Fibroblast of lung (primary cell): Measurements from ENCODE around the gene TBC1D10B.
"Not testable (repeated sequence)": the region's sequence is repeated elsewhere in the genome, so short reads cannot be mapped to it uniquely, and the experiment has no call there.

ENCODE experiments used
- CTCF ChIP-seq, 2 donors: IDR thresholded peaks in 1 of 2; conservative IDR thresholded peaks in 1 of 2; 1 replicate in 1 of 2; 2 replicates in 1 of 2; pipeline ENCODE4 v1.5.1; 2011 to 2012; ENCODE audit warnings: low read length in 2 of 2, control low read depth in 1 of 2, inconsistent platforms in 1 of 2, low read depth in 1 of 2, mild to moderate bottlenecking in 1 of 2
- EZH2 ChIP-seq: IDR thresholded peaks from 2 replicates; pipeline ENCODE4 v1.5.1; 2012; ENCODE audit warnings: low read length, control low read depth, mild to moderate bottlenecking; ENCODE audit errors: missing control alignments

GRCh38 chr16:30335028-30335597, 35.2 kb downstream of the TBC1D10B start:
- not testable (repeated sequence) for TF ChIP-seq CTCF (conservative IDR thresholded peaks at IDR 0.05 in 1 of 2, IDR thresholded peaks at IDR 0.05 in 1 of 2; ENCODE audit: low read depth in 1 of 2, low read length in 2 of 2); EZH2
